HepG2 (cell line): ENCODE measurements around the gene SIGMAR1. TPM values are rescaled to one million over a fixed set of nuclear protein-coding genes. Genes with fewer than 3 reads are reported as not detected.

Source experiments
- CENPBD1 ChIP-seq: sonication (generic); formaldehyde crosslinking; IDR thresholded peaks from 2 replicates; pipeline ENCODE4 v1.8.0; 2022; ENCODE audit warnings: missing genetic modification reagents, low read depth, mild to moderate bottlenecking, borderline replicate concordance
- DBP ChIP-seq: sonication (generic); formaldehyde crosslinking; IDR thresholded peaks from 2 replicates; pipeline ENCODE4 v1.4.0; 2020; ENCODE audit warnings: missing genetic modification reagents; ENCODE audit errors: not compliant biosample characterization
- LRRFIP1 ChIP-seq: sonication (generic); formaldehyde crosslinking; conservative IDR thresholded peaks from 2 replicates; pipeline ENCODE4 v1.4.0; 2020; ENCODE audit warnings: missing genetic modification reagents
- MXD4 ChIP-seq: IDR thresholded peaks from 2 replicates; pipeline ENCODE4 v1.6.1; 2016; ENCODE audit warnings: mild to moderate bottlenecking, missing biosample characterization, missing genetic modification reagents
- MXI1 ChIP-seq: IDR thresholded peaks from 3 replicates; pipeline ENCODE4 v1.6.1; 2012; ENCODE audit warnings: low read depth, low read length, inconsistent platforms, borderline replicate concordance
- SATB2 ChIP-seq: sonication (generic); formaldehyde crosslinking; IDR thresholded peaks from 2 replicates; pipeline ENCODE4 v1.5.0; 2020; ENCODE audit warnings: missing genetic modification reagents
- SMAD9 ChIP-seq: sonication (generic); formaldehyde crosslinking; IDR thresholded peaks from 2 replicates; pipeline ENCODE4 v1.5.1; 2020; ENCODE audit warnings: mild to moderate bottlenecking, missing genetic modification reagents
- TBX2 ChIP-seq: sonication (generic); formaldehyde crosslinking; IDR thresholded peaks from 2 replicates; pipeline ENCODE4 v1.5.0; 2020; ENCODE audit warnings: missing genetic modification reagents, mild to moderate bottlenecking, borderline replicate concordance
- ZNF260 ChIP-seq: sonication (generic); formaldehyde crosslinking; IDR thresholded peaks from 2 replicates; pipeline ENCODE4 v1.4.0; 2020; ENCODE audit warnings: missing genetic modification reagents, low read depth, mild to moderate bottlenecking, borderline replicate concordance
- ZNF263 ChIP-seq: sonication (generic); formaldehyde crosslinking; IDR thresholded peaks from 2 replicates; pipeline ENCODE4 v1.4.0; 2020; ENCODE audit warnings: missing genetic modification reagents
- ZNF292 ChIP-seq: sonication (generic); formaldehyde crosslinking; IDR thresholded peaks from 2 replicates; pipeline ENCODE4 v1.8.1; 2022; ENCODE audit warnings: mild to moderate bottlenecking, low read depth, missing genetic modification reagents, borderline replicate concordance
- ZNF317 ChIP-seq: sonication (generic); formaldehyde crosslinking; IDR thresholded peaks from 2 replicates; pipeline ENCODE4 v1.5.0; 2020; ENCODE audit warnings: mild to moderate bottlenecking, missing genetic modification reagents
- ZNF501 ChIP-seq: sonication (generic); formaldehyde crosslinking; IDR thresholded peaks from 2 replicates; pipeline ENCODE4 v1.5.1; 2020; ENCODE audit warnings: mild to moderate bottlenecking, moderate library complexity, missing genetic modification reagents
- ZNF569 ChIP-seq: sonication (generic); formaldehyde crosslinking; IDR thresholded peaks from 2 replicates; pipeline ENCODE4 v1.5.0; 2020; ENCODE audit warnings: mild to moderate bottlenecking, missing genetic modification reagents, moderate library complexity, borderline replicate concordance
- ZNF761 ChIP-seq: sonication (generic); formaldehyde crosslinking; conservative IDR thresholded peaks from 2 replicates; pipeline ENCODE4 v1.4.0; 2020; ENCODE audit warnings: mild to moderate bottlenecking, missing genetic modification reagents
- polyA plus RNA-seq, 8 experiments: library from polyadenylated mRNA; depleted of rRNA in 3 of 8; stranded (reverse) in 7 of 8; unstranded in 1 of 8; fragments of >200 nt; fragmentation: Illumina TruSeq in 4 of 8; extraction: Trizol in 4 of 8; gene quantifications; 2 replicates each; pipeline versions ENCODE4 v1.2.1 to v1.2.3, GENCODE V29; 2011 to 2016; ENCODE audit warnings: low read depth in 4 of 8, missing spikeins in 1 of 8, mixed read lengths in 1 of 8; ENCODE audit not compliant: insufficient read depth in 1 of 8
- total RNA-seq, 5 experiments: library from RNA; depleted of rRNA; stranded (reverse); fragments of >200 nt; fragmentation: Illumina TruSeq; extraction: Trizol; gene quantifications; 2 replicates each; pipeline ENCODE4 v1.2.3, GENCODE V29; 2016; ENCODE audit warnings: low read depth in 1 of 5
- TF ChIP-seq, protein P1 (sequence below): sonication (generic); formaldehyde crosslinking; IDR thresholded peaks from 2 replicates; pipeline ENCODE4 v1.4.0; 2020; ENCODE audit warnings: missing genetic modification reagents
- TF ChIP-seq, protein P2 (sequence below): sonication (generic); formaldehyde crosslinking; IDR thresholded peaks from 2 replicates; pipeline ENCODE4 v1.4.0; 2020; ENCODE audit warnings: mild to moderate bottlenecking, missing genetic modification reagents
- TF ChIP-seq, protein P3 (sequence below): sonication (generic); formaldehyde crosslinking; IDR thresholded peaks from 2 replicates; pipeline ENCODE4 v1.5.1; 2020; ENCODE audit warnings: missing genetic modification reagents, mild to moderate bottlenecking, borderline replicate concordance

The SIGMAR1 gene
- total and polyA plus RNA-seq, 2 of the 13 experiments (the other 11 are each of a cell fraction or from before 2014, with no cell fraction given) = 38.9 to 60.8 TPM

DNA sequence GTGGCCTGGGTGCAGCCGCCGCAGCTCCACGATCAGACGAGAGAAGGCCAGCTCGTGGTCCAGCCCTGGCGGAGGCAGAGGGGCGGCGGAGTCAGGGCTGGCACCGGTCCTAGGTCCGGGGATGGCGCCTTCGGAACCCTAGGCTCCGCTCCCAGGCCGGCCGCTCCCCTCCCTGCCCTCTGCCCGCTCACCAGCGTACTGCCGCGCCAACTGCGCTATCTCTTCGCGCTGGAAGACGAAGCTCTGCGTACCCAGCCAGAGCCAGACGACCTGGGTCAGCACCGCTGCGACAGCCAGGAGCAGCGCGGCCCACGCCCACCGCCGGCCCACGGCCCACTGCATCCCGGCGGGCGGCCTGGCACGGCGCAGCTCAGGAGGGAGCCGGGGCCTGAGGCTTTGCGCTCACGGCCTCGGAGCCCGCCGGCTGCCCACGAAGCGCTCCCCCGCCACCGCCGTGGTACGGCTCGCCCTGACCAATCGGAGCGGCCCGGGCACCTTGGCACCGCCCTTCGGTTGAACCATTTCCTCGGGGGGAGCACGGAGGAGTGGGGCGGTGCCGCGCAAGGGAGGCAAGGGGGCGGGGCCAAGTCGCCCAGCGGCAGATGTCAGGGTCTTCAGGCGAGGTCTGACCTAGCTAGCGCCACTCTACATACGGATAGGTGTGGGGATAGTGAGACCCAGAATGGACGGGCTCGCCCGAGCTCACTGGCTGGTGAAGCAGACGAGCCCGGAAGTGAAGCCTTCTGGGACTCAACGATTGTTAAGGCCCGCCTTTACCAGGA lies at the start of gene SIGMAR1 (continued):
- TF ChIP-seq, protein P1, sequence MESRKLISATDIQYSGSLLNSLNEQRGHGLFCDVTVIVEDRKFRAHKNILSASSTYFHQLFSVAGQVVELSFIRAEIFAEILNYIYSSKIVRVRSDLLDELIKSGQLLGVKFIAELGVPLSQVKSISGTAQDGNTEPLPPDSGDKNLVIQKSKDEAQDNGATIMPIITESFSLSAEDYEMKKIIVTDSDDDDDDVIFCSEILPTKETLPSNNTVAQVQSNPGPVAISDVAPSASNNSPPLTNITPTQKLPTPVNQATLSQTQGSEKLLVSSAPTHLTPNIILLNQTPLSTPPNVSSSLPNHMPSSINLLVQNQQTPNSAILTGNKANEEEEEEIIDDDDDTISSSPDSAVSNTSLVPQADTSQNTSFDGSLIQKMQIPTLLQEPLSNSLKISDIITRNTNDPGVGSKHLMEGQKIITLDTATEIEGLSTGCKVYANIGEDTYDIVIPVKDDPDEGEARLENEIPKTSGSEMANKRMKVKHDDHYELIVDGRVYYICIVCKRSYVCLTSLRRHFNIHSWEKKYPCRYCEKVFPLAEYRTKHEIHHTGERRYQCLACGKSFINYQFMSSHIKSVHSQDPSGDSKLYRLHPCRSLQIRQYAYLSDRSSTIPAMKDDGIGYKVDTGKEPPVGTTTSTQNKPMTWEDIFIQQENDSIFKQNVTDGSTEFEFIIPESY = no peak
- TF ChIP-seq MXD4 (peak; percentile 87), ZNF317 (CRISPR knock-in tag) (no peak), LRRFIP1 (CRISPR knock-in tag) (no peak), TBX2 (CRISPR knock-in tag) (peak; percentile 62; the same call in 1 of the 2 replicates), ZNF761 (peak; percentile 53; the same call in 1 of the 2 replicates), SMAD9 (0 out of 2 replicates have a peak, but pooled peaks have one; percentile 2), ZNF263 (CRISPR knock-in tag) (peak; percentile 73), SATB2 (CRISPR knock-in tag) (0 out of 2 replicates have a peak, but pooled peaks have one; percentile 14), ZNF569 (peak; percentile 92), DBP (CRISPR knock-in tag) (no peak), MXI1 (peak; percentile 23; the same call in 1 of the 3 replicates), ZNF260 (no peak), ZNF501 (CRISPR knock-in tag) (no peak), CENPBD1 (CRISPR knock-in tag) (no peak; the same call in 1 of the 2 replicates), ZNF292 (CRISPR knock-in tag) (no peak)
- TF ChIP-seq, protein P2, sequence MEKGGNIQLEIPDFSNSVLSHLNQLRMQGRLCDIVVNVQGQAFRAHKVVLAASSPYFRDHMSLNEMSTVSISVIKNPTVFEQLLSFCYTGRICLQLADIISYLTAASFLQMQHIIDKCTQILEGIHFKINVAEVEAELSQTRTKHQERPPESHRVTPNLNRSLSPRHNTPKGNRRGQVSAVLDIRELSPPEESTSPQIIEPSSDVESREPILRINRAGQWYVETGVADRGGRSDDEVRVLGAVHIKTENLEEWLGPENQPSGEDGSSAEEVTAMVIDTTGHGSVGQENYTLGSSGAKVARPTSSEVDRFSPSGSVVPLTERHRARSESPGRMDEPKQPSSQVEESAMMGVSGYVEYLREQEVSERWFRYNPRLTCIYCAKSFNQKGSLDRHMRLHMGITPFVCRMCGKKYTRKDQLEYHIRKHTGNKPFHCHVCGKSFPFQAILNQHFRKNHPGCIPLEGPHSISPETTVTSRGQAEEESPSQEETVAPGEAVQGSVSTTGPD (CRISPR knock-in tag) = no peak; the same call in 1 of the 2 replicates
- TF ChIP-seq, protein P3, sequence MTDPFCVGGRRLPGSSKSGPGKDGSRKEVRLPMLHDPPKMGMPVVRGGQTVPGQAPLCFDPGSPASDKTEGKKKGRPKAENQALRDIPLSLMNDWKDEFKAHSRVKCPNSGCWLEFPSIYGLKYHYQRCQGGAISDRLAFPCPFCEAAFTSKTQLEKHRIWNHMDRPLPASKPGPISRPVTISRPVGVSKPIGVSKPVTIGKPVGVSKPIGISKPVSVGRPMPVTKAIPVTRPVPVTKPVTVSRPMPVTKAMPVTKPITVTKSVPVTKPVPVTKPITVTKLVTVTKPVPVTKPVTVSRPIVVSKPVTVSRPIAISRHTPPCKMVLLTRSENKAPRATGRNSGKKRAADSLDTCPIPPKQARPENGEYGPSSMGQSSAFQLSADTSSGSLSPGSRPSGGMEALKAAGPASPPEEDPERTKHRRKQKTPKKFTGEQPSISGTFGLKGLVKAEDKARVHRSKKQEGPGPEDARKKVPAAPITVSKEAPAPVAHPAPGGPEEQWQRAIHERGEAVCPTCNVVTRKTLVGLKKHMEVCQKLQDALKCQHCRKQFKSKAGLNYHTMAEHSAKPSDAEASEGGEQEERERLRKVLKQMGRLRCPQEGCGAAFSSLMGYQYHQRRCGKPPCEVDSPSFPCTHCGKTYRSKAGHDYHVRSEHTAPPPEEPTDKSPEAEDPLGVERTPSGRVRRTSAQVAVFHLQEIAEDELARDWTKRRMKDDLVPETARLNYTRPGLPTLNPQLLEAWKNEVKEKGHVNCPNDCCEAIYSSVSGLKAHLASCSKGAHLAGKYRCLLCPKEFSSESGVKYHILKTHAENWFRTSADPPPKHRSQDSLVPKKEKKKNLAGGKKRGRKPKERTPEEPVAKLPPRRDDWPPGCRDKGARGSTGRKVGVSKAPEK (CRISPR knock-in tag) = no peak
